ENCODE results near the gene PALD1.
"Not testable (repeated sequence)": the region's sequence is repeated elsewhere in the genome, so short reads cannot be mapped to it uniquely, and the experiment has no call there.

The PALD1 gene

GRCh38 chr10:70483872-70484271 is 5.3 kb downstream of the PALD1 start:
- not testable (repeated sequence) for H3K9me3 Mint-ChIP-seq; H3K36me3 Mint-ChIP-seq (ENCODE audit: low read depth); H3K4me3 Mint-ChIP-seq; H3K27ac Mint-ChIP-seq; DNase-seq (ENCODE audit: low spot score)
- H3K27me3 Mint-ChIP-seq (ENCODE audit: low read depth): peaks cover 13% of the 10 kb centered on the region
- peaks cover 15% of the 10 kb centered on the region for H3K4me1 Mint-ChIP-seq (ENCODE audit: low read depth)

DNA sequence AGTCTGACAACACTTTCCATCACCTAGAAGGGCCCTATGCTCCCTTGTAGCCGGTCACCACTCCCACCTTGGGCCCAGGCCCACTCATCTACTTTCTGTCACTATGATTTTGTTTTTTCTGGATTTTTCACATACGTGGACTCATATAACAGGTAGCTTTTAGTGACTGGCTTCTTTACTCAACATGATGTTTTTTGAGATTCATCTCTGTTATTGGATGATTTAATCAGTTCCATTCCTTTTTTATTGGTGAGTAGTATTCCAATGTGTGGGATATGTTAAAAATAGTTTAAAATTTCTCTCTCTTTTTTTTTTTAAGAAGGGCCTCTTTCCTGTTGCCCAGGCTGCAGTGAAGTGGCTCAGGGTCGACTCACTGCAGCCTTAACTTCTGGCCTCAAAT is 9.3 kb downstream of the PALD1 start:
- Mint-ChIP-seq H3K27ac (no peak overlapping the region), H3K4me1 (ENCODE audit: low read depth) (no peaks in the 10 kb centered on the region), H3K4me3 (no peak overlapping the region), H3K27me3 (ENCODE audit: low read depth) (peaks cover 2% of the 10 kb centered on the region), H3K9me3 (no peaks in the 10 kb centered on the region), H3K36me3 (ENCODE audit: low read depth) (no peaks in the 10 kb centered on the region)
- no peak for DNase-seq (ENCODE audit: low spot score)

DNA sequence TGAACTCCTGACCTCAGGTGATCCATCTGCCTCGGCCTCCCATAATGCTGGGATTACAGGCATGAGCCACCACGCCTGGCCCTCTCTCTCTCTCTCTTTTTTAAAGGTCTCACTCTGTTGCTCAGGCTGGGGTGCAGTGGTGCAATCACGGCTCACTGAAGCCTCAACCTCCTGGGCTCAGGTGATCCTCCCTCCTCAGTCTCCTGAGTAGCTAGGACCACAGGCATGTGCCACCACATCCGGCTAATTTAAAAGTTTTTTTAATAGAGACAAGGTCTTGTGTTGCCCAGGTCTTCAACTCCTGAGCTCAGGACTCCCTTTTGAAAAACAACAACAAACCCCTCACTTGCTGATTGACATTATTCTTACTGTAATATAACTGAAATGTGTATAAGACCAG is 11.6 kb downstream of the PALD1 start:
- H3K4me1 Mint-ChIP-seq (ENCODE audit: low read depth): peaks cover 18% of the 10 kb centered on the region

GRCh38 chr10:70491614-70492013 is 13.0 kb downstream of the PALD1 start:
- H3K9me3 Mint-ChIP-seq: no peaks in the 10 kb centered on the region
- H3K27ac Mint-ChIP-seq: no peak overlapping the region
- peaks cover 21% of the 10 kb centered on the region for H3K4me1 Mint-ChIP-seq (ENCODE audit: low read depth)
- no peak for DNase-seq (ENCODE audit: low spot score)
- no peaks in the 10 kb centered on the region for H3K36me3 Mint-ChIP-seq (ENCODE audit: low read depth)
- no peak overlapping the region for H3K4me3 Mint-ChIP-seq
- H3K27me3 Mint-ChIP-seq (ENCODE audit: low read depth): no peaks in the 10 kb centered on the region

More for the DNA sequence above, 11.6 kb downstream of the PALD1 start:
- no peak overlapping the region for H3K27ac Mint-ChIP-seq
- no peak overlapping the region for H3K4me3 Mint-ChIP-seq
- DNase-seq (ENCODE audit: low spot score): no peak
- H3K36me3 Mint-ChIP-seq (ENCODE audit: low read depth): no peaks in the 10 kb centered on the region
- H3K27me3 Mint-ChIP-seq (ENCODE audit: low read depth): no peaks in the 10 kb centered on the region
- no peaks in the 10 kb centered on the region for H3K9me3 Mint-ChIP-seq

DNA sequence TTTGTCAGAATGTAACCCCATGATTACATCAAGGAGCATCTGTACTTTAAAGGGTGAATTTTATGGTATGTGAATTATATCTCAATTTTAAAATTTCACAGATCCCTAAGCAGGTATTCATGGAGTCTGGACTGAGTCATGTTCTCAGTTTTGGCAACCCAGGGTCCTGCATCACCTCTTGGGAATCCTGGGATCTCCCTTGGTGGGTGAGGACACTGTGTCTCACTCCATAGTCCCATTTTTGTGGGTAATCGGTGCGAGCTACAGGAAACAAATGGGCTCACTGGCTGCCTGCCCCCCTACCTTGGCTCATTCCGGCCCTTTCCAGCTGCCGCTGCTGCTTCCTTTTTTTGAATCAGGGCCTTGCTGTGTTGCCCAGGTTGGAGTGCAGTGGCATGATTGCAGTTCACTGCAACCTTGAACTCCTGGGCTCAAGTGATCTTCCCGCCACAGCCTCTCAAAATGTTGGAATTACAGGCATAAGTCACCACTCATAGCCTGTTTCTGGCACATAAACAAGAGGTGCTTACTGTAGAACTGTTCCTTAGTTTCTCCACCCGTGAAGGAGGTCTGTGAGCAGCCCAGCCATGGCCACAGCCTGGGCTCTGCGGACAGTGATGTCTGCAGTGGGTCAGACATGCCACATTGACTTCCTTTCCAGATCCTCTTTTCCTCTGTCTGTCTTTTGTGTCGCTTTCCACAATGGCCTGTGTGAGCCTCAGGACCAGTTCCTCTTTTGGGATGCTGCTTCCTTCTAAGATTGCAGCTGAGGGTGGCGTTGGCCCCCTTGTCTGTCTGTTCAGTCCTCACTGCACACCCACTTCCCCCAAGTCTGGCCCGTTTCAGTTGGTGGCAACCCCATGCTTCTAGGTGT is 14.5 kb downstream of the PALD1 start:
- Mint-ChIP-seq H3K4me3 (no peak overlapping the region), H3K9me3 (no peaks in the 10 kb centered on the region), H3K27ac (no peak overlapping the region), H3K27me3 (ENCODE audit: low read depth) (no peaks in the 10 kb centered on the region), H3K4me1 (ENCODE audit: low read depth) (peaks cover 21% of the 10 kb centered on the region), H3K36me3 (ENCODE audit: low read depth) (no peaks in the 10 kb centered on the region)
- no peak for DNase-seq (ENCODE audit: low spot score)

- Mint-ChIP-seq H3K4me1 (ENCODE audit: low read depth) (peaks cover 21% of the 10 kb centered on the region), H3K36me3 (ENCODE audit: low read depth) (no peaks in the 10 kb centered on the region), H3K27me3 (ENCODE audit: low read depth) (no peaks in the 10 kb centered on the region), H3K9me3 (no peaks in the 10 kb centered on the region), H3K27ac (no peak overlapping the region), H3K4me3 (no peak overlapping the region)
- no peak for DNase-seq (ENCODE audit: low spot score)
Measured at GRCh38 chr10:70493660-70494234, 15.2 kb downstream of the PALD1 start.

DNA sequence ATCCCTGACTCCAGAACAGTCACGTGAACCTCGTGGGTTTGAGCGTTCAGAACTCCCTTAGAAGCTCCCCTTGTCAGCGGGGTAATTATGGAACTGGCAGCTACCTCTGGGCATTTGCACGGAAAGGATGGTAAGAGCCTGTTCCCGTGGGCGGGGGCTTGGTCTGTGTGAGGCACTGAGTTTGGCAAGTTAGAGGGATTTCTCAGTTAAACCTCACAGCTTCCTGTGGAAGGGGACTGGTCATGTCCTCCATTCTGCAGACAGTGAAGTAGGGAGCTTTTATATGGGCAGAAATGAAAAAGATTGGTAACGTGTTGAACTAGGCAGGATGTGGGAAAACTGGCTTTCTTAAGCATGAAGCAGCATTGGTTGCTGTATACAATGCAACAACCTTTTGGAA is 16.0 kb downstream of the PALD1 start:
- Mint-ChIP-seq H3K9me3 (no peaks in the 10 kb centered on the region), H3K27me3 (ENCODE audit: low read depth) (no peaks in the 10 kb centered on the region), H3K27ac (peak overlapping the region; percentile 34), H3K4me3 (peak overlapping the region; percentile 42), H3K4me1 (ENCODE audit: low read depth) (peaks cover 21% of the 10 kb centered on the region), H3K36me3 (ENCODE audit: low read depth) (no peaks in the 10 kb centered on the region)
- peak; percentile 62 for DNase-seq (ENCODE audit: low spot score)

DNA sequence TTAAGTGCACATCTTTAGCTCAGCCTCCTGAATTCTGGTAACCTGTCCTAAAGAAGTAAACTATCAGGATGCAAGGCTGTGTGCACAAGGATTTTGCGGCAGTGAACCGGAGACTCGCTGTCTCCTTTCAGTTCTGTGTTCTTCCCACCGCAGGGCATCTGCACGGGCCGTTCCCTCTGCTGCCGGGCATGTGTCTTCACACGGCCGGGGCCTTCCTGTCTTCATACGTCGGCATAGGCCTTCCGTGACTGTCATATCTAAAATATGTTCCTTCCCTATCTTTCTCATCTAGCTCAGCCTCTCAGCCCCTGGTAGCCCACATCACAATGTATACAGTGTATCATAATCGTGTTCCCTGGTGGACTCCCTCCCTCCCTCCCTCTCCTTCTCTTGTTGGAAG is 16.4 kb downstream of the PALD1 start:
- Mint-ChIP-seq H3K4me3 (peak overlapping the region; percentile 42), H3K27me3 (ENCODE audit: low read depth) (no peaks in the 10 kb centered on the region), H3K27ac (peak overlapping the region; percentile 34), H3K4me1 (ENCODE audit: low read depth) (peaks cover 21% of the 10 kb centered on the region), H3K9me3 (no peaks in the 10 kb centered on the region), H3K36me3 (ENCODE audit: low read depth) (no peaks in the 10 kb centered on the region)
- DNase-seq (ENCODE audit: low spot score): peak; percentile 39

- Mint-ChIP-seq H3K36me3 (ENCODE audit: low read depth) (no peaks in the 10 kb centered on the region), H3K4me3 (no peak overlapping the region), H3K27ac (peak overlapping the region; percentile 5), H3K4me1 (ENCODE audit: low read depth) (peaks cover 21% of the 10 kb centered on the region), H3K9me3 (no peaks in the 10 kb centered on the region), H3K27me3 (ENCODE audit: low read depth) (no peaks in the 10 kb centered on the region)
- no peak for DNase-seq (ENCODE audit: low spot score)
Measured at GRCh38 chr10:70495691-70496261, 17.2 kb downstream of the PALD1 start.

DNA sequence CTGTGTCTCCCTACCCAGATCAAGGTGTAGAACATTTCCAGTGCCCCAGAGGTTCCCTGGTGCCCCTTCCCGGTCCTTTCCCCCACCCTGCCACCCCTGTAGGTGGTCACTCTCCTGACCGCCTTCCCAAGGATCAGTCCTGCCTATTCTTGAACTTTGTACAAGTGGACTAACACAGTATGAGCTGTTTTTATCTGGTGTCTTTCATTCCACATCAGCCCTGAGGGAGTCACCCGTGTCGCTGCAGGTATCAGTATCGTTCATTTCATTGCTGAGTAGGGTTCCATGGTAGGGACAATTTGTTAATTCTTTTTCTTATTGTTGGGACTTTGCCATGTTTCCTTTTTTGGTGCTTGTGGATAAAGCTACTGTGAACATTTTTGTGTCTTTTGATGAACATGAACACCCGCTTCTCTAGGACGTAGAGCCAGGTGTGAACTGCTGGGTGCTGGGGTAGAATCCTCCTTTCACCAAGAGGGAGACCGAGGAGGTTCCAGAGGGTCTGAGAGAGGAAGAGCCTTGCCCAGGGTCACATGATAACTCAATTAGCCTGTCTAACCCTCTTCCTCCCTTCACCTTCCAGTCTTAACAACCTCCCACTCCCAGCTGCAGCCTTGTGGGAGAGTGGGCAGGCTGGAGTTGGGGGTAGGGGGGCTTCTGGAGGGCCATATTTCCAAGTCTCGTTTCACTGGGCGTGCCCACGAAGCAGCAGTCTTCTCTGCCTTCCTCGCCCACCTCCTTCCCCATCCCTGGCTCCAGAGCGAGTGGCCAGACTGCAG is 18.0 kb downstream of the PALD1 start:
- Mint-ChIP-seq H3K27ac (no peak overlapping the region), H3K27me3 (ENCODE audit: low read depth) (no peaks in the 10 kb centered on the region), H3K9me3 (no peaks in the 10 kb centered on the region), H3K4me3 (no peak overlapping the region), H3K36me3 (ENCODE audit: low read depth) (no peaks in the 10 kb centered on the region), H3K4me1 (ENCODE audit: low read depth) (peaks cover 23% of the 10 kb centered on the region)
- DNase-seq (ENCODE audit: low spot score): no peak

DNA sequence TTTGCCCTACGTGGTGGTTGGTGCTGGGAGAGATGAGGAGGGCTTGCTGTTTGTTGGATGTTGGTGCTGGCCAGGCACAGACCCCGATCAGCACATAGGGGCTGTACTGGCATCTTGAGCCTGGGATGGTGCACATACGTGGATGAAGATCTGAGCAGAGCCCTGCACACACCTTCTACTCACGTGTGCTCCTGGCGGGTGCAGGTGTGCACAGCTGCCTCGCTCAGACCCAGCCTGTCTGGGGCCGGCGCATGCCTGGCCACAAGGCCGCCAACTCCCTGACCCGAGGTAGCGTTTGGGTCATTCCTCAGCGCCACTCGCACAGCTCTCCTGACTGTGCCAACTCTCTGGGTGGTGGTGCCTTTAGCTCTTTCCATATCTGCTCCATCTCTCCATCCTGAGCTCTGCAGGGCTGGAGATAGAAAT is 18.6 kb downstream of the PALD1 start:
- H3K4me3 Mint-ChIP-seq: no peak overlapping the region
- no peaks in the 10 kb centered on the region for H3K36me3 Mint-ChIP-seq (ENCODE audit: low read depth)
- H3K27ac Mint-ChIP-seq: no peak overlapping the region
- DNase-seq (ENCODE audit: low spot score): no peak
- H3K27me3 Mint-ChIP-seq (ENCODE audit: low read depth): no peaks in the 10 kb centered on the region
- H3K9me3 Mint-ChIP-seq: no peaks in the 10 kb centered on the region
- peaks cover 23% of the 10 kb centered on the region for H3K4me1 Mint-ChIP-seq (ENCODE audit: low read depth)

DNA sequence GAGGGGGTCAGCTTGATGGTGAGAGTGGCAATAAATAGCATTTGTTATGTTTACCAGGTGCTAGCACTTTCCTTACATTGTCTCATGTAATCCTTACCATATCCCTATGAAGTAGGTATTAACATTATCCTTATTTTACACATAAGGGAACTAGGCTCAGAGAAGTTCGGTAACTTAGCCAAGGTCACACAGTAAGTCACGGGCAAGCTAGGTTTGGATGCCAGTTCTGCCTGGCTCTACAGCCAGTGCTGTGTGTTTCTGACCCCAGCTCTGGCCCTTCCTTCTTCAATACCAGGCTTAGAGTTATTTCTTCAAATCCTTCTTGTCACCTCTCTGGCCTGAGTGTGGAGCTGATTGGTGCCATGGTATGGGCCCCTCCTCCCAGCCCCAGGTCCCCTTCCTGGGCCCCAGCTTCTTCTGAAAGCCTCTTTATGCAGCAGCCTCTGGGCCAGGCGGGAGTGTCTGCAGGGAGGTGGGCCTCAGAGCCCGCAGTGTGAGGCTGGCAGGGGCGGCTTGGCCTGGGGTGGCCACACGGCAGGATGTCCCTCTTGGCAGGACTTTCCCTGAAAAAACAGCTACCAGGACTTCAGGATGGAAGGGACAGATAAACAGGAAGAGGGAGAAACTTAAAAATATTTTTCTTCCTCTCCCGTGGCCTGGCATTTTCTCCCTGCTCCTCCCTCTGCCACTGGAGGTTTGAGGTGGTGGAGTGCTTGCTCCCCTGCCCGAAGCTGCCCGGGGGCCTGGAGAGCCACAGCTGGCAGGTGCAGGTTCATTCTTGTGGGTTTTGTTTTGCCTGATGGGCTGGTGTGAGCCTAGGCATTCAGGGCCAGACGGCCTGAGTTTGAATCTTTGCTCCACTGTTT is 20.6 kb downstream of the PALD1 start:
- Mint-ChIP-seq H3K4me1 (ENCODE audit: low read depth) (peaks cover 14% of the 10 kb centered on the region), H3K36me3 (ENCODE audit: low read depth) (no peaks in the 10 kb centered on the region), H3K4me3 (no peak overlapping the region), H3K27me3 (ENCODE audit: low read depth) (no peaks in the 10 kb centered on the region), H3K27ac (no peak overlapping the region), H3K9me3 (no peaks in the 10 kb centered on the region)
- DNase-seq (ENCODE audit: low spot score): no peak

DNA sequence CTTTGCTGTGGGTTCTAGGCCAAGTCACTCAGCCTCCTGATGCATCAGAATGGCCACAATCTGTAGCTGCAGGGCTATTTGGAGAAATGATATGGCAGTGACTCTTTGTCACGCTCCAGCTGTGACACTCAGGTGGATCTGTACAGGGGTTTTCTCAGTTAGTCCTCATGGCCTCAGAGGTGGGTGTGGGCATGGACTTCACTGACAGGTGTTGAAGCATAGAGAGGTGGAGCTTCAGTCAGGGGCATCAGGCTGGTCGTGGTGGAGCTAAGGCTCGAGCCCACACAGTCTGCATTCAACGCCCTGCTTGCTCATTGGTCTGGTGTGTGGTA is 21.2 kb downstream of the PALD1 start:
- Mint-ChIP-seq H3K4me3 (no peak overlapping the region), H3K4me1 (ENCODE audit: low read depth) (peaks cover 8% of the 10 kb centered on the region), H3K27ac (no peak overlapping the region), H3K9me3 (no peaks in the 10 kb centered on the region), H3K27me3 (ENCODE audit: low read depth) (no peaks in the 10 kb centered on the region), H3K36me3 (ENCODE audit: low read depth) (no peaks in the 10 kb centered on the region)
- DNase-seq (ENCODE audit: low spot score): no peak

All from T-helper 2 cell treated with Interferon-gamma antibody and Interleukin-4, amounts not matched to agents 5 μg/mL and 100 μg/mL, for 36 hours (primary cell).